H9 (cell line): ENCODE measurements around the gene MORN3. TPM values are rescaled to one million over a fixed set of nuclear protein-coding genes. Genes with fewer than 3 reads are reported as not detected.

Experiments used
- DNase-seq: peaks from one replicate; pipeline ENCODE4 v3.0.0-alpha.2; 2017
- H2AFZ ChIP-seq: one replicate; pipeline ENCODE4 v1.6.1; 2013; ENCODE audit warnings: mild to moderate bottlenecking, low read length, control low read depth, moderate library complexity
- H2AK5ac ChIP-seq: 2 replicates; pipeline ENCODE4 v1.6.1; 2013; ENCODE audit warnings: low read length, control low read depth, mixed read lengths; ENCODE audit not compliant: insufficient read length
- H2BK120ac ChIP-seq: one replicate; pipeline ENCODE4 v1.6.1; 2013; ENCODE audit warnings: low read depth, mild to moderate bottlenecking, low read length, control low read depth, inconsistent platforms; ENCODE audit not compliant: poor library complexity, severe bottlenecking
- H2BK12ac ChIP-seq: 2 replicates; pipeline ENCODE4 v1.6.1; 2013; ENCODE audit warnings: low read length, control low read depth, mixed read lengths, low read depth; ENCODE audit not compliant: insufficient read length
- H2BK15ac ChIP-seq: 2 replicates; pipeline ENCODE4 v1.6.1; 2013; ENCODE audit warnings: low read depth, low read length, control low read depth
- H2BK20ac ChIP-seq: one replicate; pipeline ENCODE4 v1.6.1; 2013; ENCODE audit warnings: low read depth, mild to moderate bottlenecking, low read length, control low read depth, inconsistent platforms; ENCODE audit not compliant: poor library complexity, severe bottlenecking
- H2BK5ac ChIP-seq: 2 replicates; pipeline ENCODE4 v1.6.1; 2013; ENCODE audit warnings: low read length, control low read depth, mixed read lengths; ENCODE audit not compliant: insufficient read length
- H3K14ac ChIP-seq: 2 replicates; pipeline ENCODE4 v1.6.1; 2013; ENCODE audit warnings: low read length, control low read depth; ENCODE audit not compliant: insufficient read depth
- H3K18ac ChIP-seq: 2 replicates; pipeline ENCODE4 v1.6.1; 2013; ENCODE audit warnings: low read depth, mild to moderate bottlenecking, mixed read lengths, low read length, control low read depth; ENCODE audit not compliant: insufficient read length
- H3K23ac ChIP-seq: 2 replicates; pipeline ENCODE4 v1.6.1; 2013; ENCODE audit warnings: low read length, control low read depth, mixed read lengths, low read depth; ENCODE audit not compliant: insufficient read length
- H3K23me2 ChIP-seq: 2 replicates; pipeline ENCODE4 v1.6.1; 2013; ENCODE audit warnings: low read depth, mild to moderate bottlenecking, mixed read lengths, low read length, control low read depth; ENCODE audit not compliant: insufficient read length, poor library complexity, severe bottlenecking
- H3K27ac ChIP-seq: 2 replicates; pipeline ENCODE4 v1.5.1; 2013; ENCODE audit warnings: low read length, control low read depth, mixed read lengths, low read depth; ENCODE audit not compliant: insufficient read length
- H3K27me3 ChIP-seq: 2 replicates; pipeline ENCODE4 v1.6.1; 2013; ENCODE audit warnings: low read length, control low read depth, inconsistent platforms; ENCODE audit not compliant: insufficient read depth
- H3K4ac ChIP-seq: 2 replicates; pipeline ENCODE4 v1.6.1; 2013; ENCODE audit warnings: low read depth, mild to moderate bottlenecking, control low read depth, inconsistent platforms, low read length, moderate library complexity
- H3K4me1 ChIP-seq: 2 replicates; pipeline ENCODE4 v1.6.1; 2013; ENCODE audit warnings: low read length, control low read depth, inconsistent platforms; ENCODE audit not compliant: insufficient read depth
- H3K4me2 ChIP-seq: 2 replicates; pipeline ENCODE4 v1.6.1; 2013; ENCODE audit warnings: low read length, control low read depth, mixed read lengths; ENCODE audit not compliant: insufficient read length, insufficient read depth
- H3K56ac ChIP-seq: 2 replicates; pipeline ENCODE4 v1.6.1; 2013; ENCODE audit warnings: low read depth, mild to moderate bottlenecking, mixed read lengths, low read length, control low read depth; ENCODE audit not compliant: insufficient read length
- H3K79me1 ChIP-seq: 2 replicates; pipeline ENCODE4 v1.6.1; 2013; ENCODE audit warnings: low read depth, mild to moderate bottlenecking, moderate library complexity, low read length, control low read depth, inconsistent platforms; ENCODE audit not compliant: insufficient read depth, poor library complexity, severe bottlenecking
- H3K79me2 ChIP-seq: 2 replicates; pipeline ENCODE4 v1.6.1; 2013; ENCODE audit warnings: low read length, control low read depth, inconsistent platforms; ENCODE audit not compliant: insufficient read depth
- H3K9ac ChIP-seq: 2 replicates; pipeline ENCODE4 v1.6.1; 2013; ENCODE audit warnings: low read length, control low read depth, mixed read lengths; ENCODE audit not compliant: insufficient read length; ENCODE audit errors: extremely low read depth
- H3K9me3 ChIP-seq: one replicate; pipeline ENCODE4 v1.6.1; 2013; ENCODE audit warnings: low read depth, low read length, inconsistent platforms; ENCODE audit not compliant: control insufficient read depth
- H3T11ph ChIP-seq: one replicate; pipeline ENCODE4 v1.6.1; 2013; ENCODE audit warnings: mild to moderate bottlenecking, low read length, control low read depth, inconsistent platforms
- H4K20me1 ChIP-seq: one replicate; pipeline ENCODE4 v1.6.1; 2013; ENCODE audit not compliant: control insufficient read depth, insufficient read length, insufficient read depth
- H4K5ac ChIP-seq: 2 replicates; pipeline ENCODE4 v1.6.1; 2013; ENCODE audit warnings: low read depth, mild to moderate bottlenecking, mixed read lengths, low read length, control low read depth; ENCODE audit not compliant: insufficient read length
- H4K8ac ChIP-seq: replicated peaks from 2 replicates; pipeline ENCODE4 v1.6.1; 2013; ENCODE audit warnings: low read length, control low read depth, mixed read lengths, low read depth; ENCODE audit not compliant: insufficient read length
- H4K91ac ChIP-seq: 2 replicates; pipeline ENCODE4 v1.6.1; 2013; ENCODE audit warnings: low read depth, mild to moderate bottlenecking, moderate library complexity, mixed read lengths, low read length, control low read depth; ENCODE audit not compliant: insufficient read length
- H3K27ac Mint-ChIP-seq, 3 experiments: 2 replicates in 2 of 3; 3 replicates in 1 of 3; pipeline ENCODE4 v1.8.0; 2020 to 2021; ENCODE audit warnings: mixed read lengths in 3 of 3, mild to moderate bottlenecking in 1 of 3, moderate library complexity in 1 of 3
- H3K27me3 Mint-ChIP-seq: 2 replicates; pipeline ENCODE4 v1.8.0; 2021; ENCODE audit warnings: low read depth, mild to moderate bottlenecking, moderate library complexity, mixed read lengths
- H3K36me3 Mint-ChIP-seq, 3 experiments: 2 replicates in 2 of 3; 3 replicates in 1 of 3; pipeline ENCODE4 v1.8.0; 2020 to 2021; ENCODE audit warnings: low read depth in 3 of 3, mixed read lengths in 3 of 3; ENCODE audit not compliant: insufficient read depth in 1 of 3
- H3K4me1 Mint-ChIP-seq, 2 experiments: 2 replicates each; pipeline ENCODE4 v1.8.0; 2020; ENCODE audit warnings: mixed read lengths in 2 of 2
- H3K4me3 Mint-ChIP-seq, 2 experiments: 2 replicates in 1 of 2; 3 replicates in 1 of 2; pipeline ENCODE4 v1.8.0; 2020 to 2021; ENCODE audit warnings: mild to moderate bottlenecking in 2 of 2, mixed read lengths in 2 of 2, moderate library complexity in 1 of 2
- H3K9me3 Mint-ChIP-seq, 2 experiments: 2 replicates in 1 of 2; 3 replicates in 1 of 2; pipeline ENCODE4 v1.8.0; 2020; ENCODE audit warnings: mild to moderate bottlenecking in 2 of 2, mixed read lengths in 2 of 2, moderate library complexity in 1 of 2
- WGBS: extraction: QIAGEN DNeasy Blood & Tissue Kit; methylation state at CpG from one replicate; pipeline ENCODE4 v1.1.7; 2013; ENCODE audit warnings: missing lambda C conversion rate, low lambda C conversion rate, mixed read lengths; ENCODE audit not compliant: insufficient read length; ENCODE audit errors: extremely low coverage; 5-methylcytosine and 5-hydroxymethylcytosine counted together
- total RNA-seq: library from RNA; stranded (reverse); gene quantifications from 2 replicates; pipeline ENCODE4 v1.2.1, GENCODE V29; 2021
- TF ChIP-seq, protein P1 (sequence below): fragments of 200-600 bp; sonication (generic); conservative IDR thresholded peaks from 3 replicates; pipeline ENCODE4 v1.8.0; 2021; ENCODE audit warnings: antibody characterized with exemption, mild to moderate bottlenecking

The MORN3 gene
- total RNA-seq, 1 experiment from 2014 or later: 0.37 TPM

DNA sequence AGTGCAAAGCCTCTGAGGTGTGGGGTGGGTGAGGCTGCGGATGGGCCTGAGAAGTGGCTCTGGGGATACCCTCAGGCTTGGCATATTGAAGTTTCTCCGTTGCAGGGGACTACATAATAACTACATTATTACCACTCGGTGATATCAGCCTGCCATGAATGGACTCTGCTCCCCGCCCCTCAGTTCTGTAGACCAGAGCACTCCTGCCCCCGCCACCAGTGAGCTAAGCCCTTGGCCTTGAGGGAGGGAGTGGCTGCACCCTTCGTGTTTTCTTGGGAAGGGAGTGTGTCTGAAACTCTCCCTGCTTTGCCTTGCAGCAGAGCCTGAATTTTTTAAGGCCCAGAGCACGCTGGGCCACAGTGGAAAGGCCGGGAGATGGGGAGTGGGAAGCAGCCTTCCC lies 41.4 kb downstream of the MORN3 start:
- no peak overlapping the region for H2BK12ac ChIP-seq
- no peak overlapping the region for H3K14ac ChIP-seq
- no peak overlapping the region for H2BK15ac ChIP-seq
- Mint-ChIP-seq H3K27me3 (no peaks in the 10 kb centered on the region), H3K27ac (peak overlapping the region in 2 of 3 experiments; percentile 55 to 87; a peak in 1 of 7 replicates), H3K4me3 (peak overlapping the region; percentile 83 to 91), H3K36me3 (peaks cover 6 to 16% (median 10%) of the 10 kb centered on the region in 3 experiments), H3K4me1 (peaks cover 44 to 64% of the 10 kb centered on the region in 2 experiments), H3K9me3 (no peaks in the 10 kb centered on the region)
- no peak overlapping the region for H3K23ac ChIP-seq
- no peak overlapping the region for H4K91ac ChIP-seq
- H3K27me3 ChIP-seq: no peaks in the 10 kb centered on the region
- no peak overlapping the region for H3T11ph ChIP-seq
- TF ChIP-seq, protein P1, sequence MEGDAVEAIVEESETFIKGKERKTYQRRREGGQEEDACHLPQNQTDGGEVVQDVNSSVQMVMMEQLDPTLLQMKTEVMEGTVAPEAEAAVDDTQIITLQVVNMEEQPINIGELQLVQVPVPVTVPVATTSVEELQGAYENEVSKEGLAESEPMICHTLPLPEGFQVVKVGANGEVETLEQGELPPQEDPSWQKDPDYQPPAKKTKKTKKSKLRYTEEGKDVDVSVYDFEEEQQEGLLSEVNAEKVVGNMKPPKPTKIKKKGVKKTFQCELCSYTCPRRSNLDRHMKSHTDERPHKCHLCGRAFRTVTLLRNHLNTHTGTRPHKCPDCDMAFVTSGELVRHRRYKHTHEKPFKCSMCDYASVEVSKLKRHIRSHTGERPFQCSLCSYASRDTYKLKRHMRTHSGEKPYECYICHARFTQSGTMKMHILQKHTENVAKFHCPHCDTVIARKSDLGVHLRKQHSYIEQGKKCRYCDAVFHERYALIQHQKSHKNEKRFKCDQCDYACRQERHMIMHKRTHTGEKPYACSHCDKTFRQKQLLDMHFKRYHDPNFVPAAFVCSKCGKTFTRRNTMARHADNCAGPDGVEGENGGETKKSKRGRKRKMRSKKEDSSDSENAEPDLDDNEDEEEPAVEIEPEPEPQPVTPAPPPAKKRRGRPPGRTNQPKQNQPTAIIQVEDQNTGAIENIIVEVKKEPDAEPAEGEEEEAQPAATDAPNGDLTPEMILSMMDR: no peak
- peaks cover 16% of the 10 kb centered on the region; the same call in 1 of the 2 replicates for H3K4me1 ChIP-seq
- no peak overlapping the region for H2BK120ac ChIP-seq
- no peak overlapping the region for H3K18ac ChIP-seq
- peaks cover 8% of the 10 kb centered on the region for H3K79me1 ChIP-seq
- no peaks in the 10 kb centered on the region for H4K20me1 ChIP-seq
- no peak overlapping the region for H4K8ac ChIP-seq
- DNase-seq: no peak
- no peak overlapping the region for H2BK20ac ChIP-seq
- no peaks in the 10 kb centered on the region for H3K9me3 ChIP-seq
- no peak overlapping the region for H4K5ac ChIP-seq
- peak overlapping the region; percentile 42 for H3K4me2 ChIP-seq
- no peak overlapping the region for H3K9ac ChIP-seq
- no CpG with 5 or more reads among the region's 8 CpGs for WGBS
- H2AK5ac ChIP-seq: no peak overlapping the region
- H3K4ac ChIP-seq: no peak overlapping the region
- no peak overlapping the region for H3K27ac ChIP-seq
- peaks cover 26% of the 10 kb centered on the region; the same call in 1 of the 2 replicates for H3K79me2 ChIP-seq
- H2AFZ ChIP-seq: no peak overlapping the region
- no peak overlapping the region for H3K56ac ChIP-seq
- peaks cover 19% of the 10 kb centered on the region for H3K23me2 ChIP-seq
- H2BK5ac ChIP-seq: no peak overlapping the region
